Tibial nerve (tissue), 3 donors: ENCODE data around the gene TTLL13.

Experiments used
- POLR2A ChIP-seq, 2 donors: fragments of 450-650 bp; IDR thresholded peaks; one replicate each; pipeline ENCODE4 v1.6.1; 2017; ENCODE audit warnings: antibody characterized with exemption in 2 of 2, mild to moderate bottlenecking in 2 of 2, moderate library complexity in 2 of 2
- TF ChIP-seq, protein P1 (sequence below), 5 experiments: fragments of 200-600 bp in 3 of 5; fragments of 450-650 bp in 2 of 5; sonication (generic) in 3 of 5; IDR thresholded peaks; one replicate each; pipeline ENCODE4 v1.5.1; 2016 to 2019; ENCODE audit warnings: antibody characterized with exemption in 5 of 5, mild to moderate bottlenecking in 3 of 5, moderate library complexity in 2 of 5

- TF ChIP-seq, protein P1, sequence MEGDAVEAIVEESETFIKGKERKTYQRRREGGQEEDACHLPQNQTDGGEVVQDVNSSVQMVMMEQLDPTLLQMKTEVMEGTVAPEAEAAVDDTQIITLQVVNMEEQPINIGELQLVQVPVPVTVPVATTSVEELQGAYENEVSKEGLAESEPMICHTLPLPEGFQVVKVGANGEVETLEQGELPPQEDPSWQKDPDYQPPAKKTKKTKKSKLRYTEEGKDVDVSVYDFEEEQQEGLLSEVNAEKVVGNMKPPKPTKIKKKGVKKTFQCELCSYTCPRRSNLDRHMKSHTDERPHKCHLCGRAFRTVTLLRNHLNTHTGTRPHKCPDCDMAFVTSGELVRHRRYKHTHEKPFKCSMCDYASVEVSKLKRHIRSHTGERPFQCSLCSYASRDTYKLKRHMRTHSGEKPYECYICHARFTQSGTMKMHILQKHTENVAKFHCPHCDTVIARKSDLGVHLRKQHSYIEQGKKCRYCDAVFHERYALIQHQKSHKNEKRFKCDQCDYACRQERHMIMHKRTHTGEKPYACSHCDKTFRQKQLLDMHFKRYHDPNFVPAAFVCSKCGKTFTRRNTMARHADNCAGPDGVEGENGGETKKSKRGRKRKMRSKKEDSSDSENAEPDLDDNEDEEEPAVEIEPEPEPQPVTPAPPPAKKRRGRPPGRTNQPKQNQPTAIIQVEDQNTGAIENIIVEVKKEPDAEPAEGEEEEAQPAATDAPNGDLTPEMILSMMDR (IDR thresholded peaks at IDR 0.05), result no peak
- TF ChIP-seq POLR2A (IDR thresholded peaks at IDR 0.05), result no peak
Observed at GRCh38 chr15:90266061-90266431, 16.7 kb downstream of the TTLL13 start.
